ENCODE data around the gene BDP1.
"Not testable (repeated sequence)": the region's sequence is repeated elsewhere in the genome, so short reads cannot be mapped to it uniquely, and the experiment has no call there.

BDP1 gene

DNA sequence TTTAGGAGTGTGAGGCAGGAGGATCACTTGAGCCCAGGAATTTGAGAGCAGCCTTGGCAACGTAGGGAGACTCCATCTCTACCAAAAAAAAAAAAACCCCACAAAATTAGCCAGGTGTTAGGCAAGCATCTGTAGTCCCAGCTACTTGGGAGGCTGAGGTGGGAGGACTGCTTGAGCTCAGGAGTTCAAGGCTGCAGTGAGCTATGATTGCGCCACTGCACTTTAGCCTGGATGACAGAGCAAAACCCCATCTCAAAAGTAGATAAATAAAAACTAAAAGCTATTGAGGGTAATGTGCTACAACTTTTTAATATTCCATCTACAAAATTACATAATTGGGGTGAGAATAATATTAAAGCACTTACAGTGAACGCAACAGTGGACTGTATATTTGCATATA is 5.9 kb downstream of the BDP1 start:
- DNase-seq = no peak

DNA sequence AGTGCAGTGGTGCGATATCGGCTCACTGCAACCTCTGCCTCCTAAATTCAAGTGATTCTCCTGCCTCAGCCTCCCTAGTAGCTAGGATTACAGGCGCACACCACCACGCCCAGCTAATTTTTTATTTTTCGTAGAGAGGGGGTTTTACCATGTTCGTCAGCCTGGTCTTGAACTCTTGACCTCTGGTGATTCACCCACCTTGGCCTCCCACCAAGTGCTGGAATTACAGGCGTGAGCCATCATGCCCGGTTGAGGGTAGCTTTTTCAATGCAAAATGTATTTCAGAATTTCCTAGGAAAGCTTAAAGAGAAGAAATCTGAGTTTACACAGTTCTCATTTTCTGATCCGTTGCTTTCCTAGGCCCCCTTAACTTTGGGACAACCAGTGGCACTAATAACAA is 15.7 kb downstream of the BDP1 start:
- DNase-seq = peak; percentile 68

DNA sequence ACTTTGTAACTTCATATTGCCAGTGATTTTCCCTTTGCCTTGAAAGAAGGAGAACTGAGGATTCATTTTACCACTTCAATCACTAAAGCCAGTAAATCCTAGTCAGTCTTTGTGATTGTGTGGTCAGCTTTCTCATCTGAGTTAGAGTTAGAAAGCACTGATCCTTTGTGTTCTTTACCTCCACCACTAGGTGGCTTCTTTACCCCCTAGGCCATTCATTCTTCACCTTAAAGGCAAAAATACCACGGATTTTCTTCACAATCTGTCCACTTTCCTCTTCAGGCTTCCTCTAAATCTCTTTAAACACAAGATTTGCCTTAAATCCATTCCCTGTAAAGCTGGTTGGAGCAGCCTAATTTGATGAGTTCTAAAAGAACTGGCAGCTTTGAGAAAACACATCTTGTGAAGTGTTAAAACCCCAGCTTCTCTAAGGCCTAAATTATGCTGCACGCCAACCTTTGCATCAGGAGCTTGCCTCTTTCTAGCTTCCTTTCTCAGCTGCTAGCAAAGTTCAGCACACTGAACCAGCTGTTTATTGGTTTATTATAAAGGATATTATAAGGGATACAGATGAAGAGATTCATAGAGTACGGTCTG is 20.4 kb downstream of the BDP1 start:
- DNase-seq = peak; percentile 20

DNA sequence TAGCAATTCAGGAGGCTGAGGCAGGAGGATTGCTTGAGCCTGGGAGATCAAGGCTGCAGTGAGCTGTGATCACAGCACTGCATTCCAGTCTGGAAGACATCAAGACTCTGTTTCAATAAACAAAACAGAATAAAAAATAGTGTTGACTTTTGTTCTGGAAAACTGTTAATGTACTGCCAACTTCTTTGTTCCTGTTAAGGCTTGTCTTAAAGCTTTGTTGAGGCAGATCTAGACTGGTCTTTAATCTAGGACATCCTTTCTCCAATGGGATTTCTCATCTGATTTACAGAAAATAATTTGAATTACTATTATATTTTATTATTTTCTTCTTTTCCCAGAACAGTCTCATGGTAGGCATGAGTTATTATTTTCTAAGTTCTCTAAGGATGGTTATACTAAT is 26.0 kb downstream of the BDP1 start:
- DNase-seq = no peak

DNA sequence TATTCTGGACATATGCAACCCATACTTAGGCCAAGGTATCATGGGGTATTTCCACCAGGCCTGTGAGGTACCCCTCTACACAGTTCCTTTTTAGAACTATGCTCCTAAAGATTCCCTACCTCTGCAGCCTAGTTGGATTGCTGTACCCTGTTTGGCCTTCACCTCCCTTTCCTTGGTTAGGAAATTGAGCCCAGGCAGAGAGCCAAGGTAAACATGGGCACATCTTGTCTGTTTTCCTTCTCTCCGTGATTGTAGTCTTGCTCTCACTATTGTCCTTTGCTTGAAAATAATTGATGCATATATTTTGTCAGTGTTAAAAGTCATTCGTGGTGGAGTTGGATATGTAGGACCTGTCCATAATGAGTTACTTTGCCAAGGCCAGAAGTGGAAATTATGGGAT is 26.7 kb downstream of the BDP1 start:
- DNase-seq = peak; percentile 70

DNA sequence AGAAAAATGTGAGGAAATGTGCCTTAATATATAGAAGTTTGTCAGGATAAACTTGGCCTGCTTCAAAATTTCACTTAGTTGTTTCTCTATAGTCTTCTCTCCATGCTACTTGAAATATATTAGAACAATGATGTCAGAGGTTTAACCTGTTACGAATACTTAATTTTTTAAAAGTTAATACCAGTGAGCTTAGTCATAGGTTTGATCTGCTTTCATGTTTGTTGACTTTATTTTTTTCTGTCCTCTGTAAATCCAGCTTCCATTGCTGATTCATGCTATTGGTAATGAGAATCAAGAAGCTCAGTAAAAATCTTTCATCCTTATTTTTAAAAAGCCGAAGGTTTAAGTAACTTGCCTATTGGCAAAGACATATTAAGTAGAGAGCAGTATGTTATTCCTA is 27.9 kb downstream of the BDP1 start:
- peak; percentile 82 for DNase-seq

DNA sequence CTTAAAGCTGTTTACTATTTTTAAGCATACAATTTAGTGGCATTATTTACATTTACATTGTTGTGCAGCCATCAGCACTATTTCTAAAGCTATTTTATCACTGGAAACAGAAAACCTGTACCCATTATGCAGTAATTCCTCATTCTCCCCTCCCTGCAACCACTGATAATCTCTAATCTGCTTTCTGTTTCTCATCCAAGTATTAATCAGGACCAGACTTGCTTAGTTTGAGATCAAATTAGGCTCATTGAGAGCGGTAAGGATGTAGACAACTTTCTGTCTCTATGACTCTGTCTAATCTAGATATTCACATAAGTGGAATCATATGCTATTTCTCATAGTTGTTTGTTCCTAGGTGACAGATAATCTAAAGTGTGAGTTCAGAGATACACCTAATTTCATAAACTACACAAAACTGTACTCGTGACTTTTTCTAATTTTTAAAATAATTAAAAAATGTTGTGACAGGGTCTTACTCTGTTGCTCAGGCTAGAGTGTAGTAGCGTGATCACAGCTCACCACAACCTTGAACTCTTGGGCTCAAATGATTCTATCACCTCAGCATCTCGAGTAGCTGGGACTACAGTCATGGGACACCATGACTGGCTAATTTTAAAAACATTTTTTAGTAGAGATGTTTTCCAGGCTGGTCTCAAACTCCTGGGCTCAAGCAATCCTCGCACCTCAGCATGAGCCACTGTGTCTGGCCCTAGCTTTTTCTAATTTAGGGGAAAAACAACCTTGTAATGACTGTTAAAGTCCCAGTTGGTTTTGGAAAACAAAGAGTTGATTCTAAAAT is 37.6 kb downstream of the BDP1 start:
- DNase-seq = no peak

DNA sequence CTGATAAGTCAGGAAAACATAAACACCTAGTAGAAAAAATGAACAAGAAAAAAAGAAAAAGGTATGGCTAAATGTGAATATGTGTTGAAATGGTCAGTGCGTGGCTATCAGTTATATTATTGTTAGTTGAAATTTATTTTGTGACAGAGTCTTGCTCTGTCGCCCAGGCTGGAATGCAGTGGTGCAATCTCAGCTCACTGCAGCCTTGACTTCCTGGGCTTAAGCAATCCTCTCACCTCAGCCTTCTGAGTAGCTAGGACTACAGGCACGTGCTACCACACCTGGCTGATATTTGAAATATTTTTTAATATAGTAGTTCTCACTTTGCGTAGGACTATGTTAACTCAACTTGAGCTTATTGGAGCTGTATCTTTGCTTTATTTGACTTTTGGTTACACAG is 38.8 kb downstream of the BDP1 start:
- not testable (repeated sequence) for DNase-seq

DNA sequence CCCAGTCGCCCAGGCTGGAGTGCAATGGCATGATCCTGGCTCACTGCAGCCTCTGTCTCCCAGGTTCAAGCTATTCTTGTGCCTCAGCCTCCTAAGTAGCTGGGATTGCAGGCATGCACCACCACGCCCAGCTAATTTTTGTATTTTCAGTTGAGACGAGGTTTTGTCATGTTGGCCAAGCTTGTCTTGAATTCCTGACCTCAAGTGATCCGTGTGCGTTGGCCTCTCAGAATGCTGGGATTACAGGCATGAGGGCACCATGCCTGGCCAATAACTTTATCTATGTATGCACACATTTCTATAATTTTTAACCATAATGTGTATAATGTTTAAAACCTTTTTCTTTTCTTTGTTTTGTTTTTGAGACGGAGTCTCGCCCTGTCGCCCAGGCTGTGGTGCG is 43.3 kb downstream of the BDP1 start:
- DNase-seq = not testable (repeated sequence)

DNA sequence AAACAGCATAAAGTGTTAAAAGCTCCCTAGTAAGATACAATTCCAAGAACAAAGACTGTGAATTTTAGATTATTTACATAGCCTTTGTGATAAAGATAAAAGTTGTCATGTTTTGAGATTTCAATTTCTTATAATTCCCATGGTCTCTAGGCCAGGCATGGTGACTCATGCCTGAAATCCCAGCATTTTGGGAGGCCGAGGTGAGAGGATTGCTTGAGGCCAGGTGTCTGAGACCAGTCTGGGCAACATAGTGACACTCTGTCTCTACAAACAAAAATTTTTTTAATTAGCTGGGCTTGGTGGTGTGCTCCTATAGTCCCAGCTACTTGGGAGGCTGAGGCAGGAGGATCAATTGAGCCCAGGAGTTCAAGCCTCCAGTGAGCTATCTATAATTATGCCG is 48.1 kb downstream of the BDP1 start:
- DNase-seq = no peak

DNA sequence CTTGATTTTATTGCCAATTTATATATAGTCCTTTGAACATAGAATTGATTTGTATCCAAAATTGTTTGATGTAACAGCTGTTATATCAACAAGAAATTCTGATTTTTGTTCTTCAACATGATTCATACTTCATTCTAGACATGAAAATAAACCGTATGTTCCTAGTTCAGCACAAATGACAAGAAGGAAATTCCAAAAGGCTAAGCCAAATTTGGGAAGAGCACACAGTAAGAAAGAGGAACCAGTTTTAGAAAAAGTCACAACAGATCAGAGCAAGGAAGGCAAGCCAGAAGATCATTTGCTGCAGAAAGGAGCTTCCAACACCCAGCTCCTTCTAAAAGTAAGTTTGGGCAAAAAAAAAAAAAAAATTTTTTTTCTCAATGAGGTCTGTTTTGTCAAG is 66.7 kb downstream of the BDP1 start:
- no peak for DNase-seq

DNA sequence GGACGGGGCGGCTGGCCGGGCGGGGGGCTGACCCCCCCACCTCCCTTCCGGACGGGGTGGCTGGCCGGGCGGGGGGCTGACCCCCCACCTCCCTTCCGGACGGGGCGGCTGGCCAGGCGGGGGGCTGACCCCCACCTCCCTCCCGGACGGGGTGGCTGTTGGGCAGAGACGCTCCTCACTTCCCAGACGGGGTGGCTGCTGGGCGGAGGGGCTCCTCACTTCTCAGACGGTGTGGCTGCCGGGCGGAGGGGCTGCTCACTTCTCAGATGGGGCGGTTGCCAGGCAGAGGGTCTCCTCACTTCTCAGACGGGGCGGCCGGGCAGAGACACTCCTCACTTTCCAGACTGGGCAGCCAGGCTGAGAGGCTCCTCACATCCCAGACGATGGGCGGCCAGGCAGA is 70.2 kb downstream of the BDP1 start:
- DNase-seq = not testable (repeated sequence)

DNA sequence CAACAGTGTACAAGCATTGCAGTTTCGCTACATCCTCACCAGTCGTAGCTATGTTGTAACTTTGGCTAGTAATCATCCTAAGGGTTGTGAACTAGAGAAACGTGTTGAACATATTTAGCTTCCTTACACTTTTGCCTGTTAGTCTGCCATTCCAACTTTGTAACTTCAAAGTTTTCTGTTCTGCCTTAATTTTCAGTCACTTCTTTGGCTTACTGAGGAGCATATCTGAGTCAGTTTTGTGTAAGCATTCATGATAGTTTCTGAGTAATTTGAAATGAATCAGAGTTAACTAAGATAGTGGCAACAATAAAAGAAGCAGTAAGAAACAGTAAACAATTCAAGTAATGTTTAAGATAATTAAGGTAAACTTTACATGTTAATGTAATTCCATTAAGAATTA is 72.8 kb downstream of the BDP1 start:
- no peak for DNase-seq

DNA sequence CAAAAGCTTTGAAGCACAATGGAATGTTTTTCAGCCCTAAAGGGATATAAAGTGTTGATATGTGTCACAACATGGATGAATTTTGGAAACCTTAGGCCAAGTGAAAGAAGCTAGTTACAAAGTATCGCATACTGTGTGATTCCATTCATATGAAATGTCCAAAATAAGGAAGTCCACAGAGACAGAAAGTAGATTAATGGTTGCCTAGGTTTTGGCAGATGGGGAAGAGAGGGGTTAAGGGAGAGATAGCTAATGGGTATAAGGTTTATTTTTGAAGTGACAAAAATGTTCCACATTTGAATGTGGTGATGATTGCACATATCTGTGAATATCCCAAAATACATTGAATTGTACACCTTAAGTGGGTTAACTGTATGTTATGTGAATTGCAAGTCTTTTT is 74.2 kb downstream of the BDP1 start:
- DNase-seq = no peak

DNA sequence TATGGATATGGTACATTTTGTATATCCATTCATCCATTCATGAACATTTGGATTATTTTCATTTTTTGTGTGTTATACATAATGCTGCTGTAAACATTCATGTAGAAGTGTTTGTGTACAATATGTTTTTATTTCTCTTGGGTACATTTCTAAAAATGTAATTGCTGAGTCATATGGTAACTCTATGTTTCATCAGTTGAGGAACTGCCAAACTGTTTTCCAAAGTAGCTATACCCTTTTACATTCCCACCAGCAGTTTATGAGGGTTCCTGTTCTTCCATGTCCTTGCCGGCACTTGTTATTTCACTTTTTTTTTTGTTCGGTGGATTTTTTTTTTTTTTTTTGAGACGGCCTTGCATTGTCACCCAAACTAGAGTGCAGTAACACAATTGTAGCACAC is 77.7 kb downstream of the BDP1 start:
- DNase-seq = peak; percentile 22

DNA sequence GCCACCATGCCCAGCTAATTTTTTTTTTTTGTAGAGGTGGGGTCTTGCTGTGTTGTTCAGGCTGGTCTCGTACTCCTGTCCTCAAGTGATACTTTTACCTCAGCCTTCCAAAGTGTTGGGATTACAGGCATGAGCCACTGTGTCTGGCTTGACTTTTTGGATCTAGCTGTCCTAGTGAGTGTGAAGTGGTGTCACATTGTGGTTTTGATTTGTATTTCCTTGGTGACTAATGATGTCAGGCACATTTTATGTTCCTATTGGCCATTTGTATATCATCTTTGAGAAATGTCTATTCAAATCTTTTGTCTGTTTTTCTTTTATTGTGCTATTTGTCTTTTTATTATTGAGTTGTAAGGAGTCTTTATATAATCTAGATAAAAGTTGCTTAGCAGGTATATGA is 78.2 kb downstream of the BDP1 start:
- peak; percentile 40 for DNase-seq

DNA sequence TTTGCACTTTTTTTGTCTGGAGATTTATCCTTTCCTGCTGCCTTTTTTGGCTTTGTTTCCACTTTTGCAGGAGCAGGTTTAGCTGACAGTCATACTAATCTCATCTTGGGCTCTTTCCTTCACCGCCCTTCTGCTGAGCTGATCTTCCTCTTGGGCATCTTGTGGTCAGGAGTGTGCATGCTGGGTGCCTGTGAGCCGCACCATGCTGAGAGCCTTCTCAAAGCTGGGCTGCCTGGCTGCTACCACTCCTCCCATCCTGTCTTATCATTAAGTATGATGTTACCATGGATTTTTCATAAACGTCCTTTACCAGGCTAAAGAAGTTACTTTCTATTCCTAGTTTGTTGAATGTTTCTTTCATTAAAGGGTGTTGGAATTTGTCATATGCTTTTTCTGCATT is 82.2 kb downstream of the BDP1 start:
- no peak for DNase-seq

DNA sequence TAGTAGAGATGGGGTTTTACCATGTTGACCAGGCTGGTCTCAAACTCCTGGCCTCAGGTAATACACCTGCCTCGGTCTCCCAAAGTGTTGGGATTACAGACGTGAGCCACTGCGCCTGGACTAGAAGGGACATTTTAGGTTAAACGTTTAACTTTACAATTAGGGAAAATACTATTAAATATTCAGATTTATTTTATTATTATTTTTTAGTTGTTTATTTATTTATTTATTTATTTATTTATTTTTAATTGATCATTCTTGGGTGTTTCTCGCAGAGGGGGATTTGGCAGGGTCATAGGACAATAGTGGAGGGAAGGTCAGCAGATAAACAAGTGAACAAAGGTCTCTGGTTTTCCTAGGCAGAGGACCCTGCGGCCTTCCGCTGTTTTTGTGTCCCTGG is 95.4 kb downstream of the BDP1 start:
- DNase-seq = not testable (repeated sequence)

DNA sequence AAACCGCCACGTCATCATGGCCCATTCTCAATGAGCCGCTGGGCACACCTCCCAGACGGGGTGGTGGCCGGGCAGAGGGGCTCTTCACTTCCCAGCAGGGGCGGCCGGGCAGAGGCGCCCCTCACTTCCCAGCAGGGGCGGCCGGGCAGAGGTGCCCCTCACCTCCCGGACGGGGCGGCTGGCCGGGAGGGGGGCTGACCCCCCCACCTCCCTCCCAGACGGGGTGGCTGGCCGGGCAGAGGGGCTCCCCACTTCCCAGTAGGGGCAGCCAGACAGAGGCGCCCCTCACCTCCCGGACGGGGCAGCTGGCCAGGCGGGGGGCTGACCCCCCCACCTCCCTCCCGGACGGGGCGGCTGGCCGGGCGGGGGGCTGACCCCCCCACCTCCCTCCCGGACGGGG is 96.1 kb downstream of the BDP1 start:
- not testable (repeated sequence) for DNase-seq

DNA sequence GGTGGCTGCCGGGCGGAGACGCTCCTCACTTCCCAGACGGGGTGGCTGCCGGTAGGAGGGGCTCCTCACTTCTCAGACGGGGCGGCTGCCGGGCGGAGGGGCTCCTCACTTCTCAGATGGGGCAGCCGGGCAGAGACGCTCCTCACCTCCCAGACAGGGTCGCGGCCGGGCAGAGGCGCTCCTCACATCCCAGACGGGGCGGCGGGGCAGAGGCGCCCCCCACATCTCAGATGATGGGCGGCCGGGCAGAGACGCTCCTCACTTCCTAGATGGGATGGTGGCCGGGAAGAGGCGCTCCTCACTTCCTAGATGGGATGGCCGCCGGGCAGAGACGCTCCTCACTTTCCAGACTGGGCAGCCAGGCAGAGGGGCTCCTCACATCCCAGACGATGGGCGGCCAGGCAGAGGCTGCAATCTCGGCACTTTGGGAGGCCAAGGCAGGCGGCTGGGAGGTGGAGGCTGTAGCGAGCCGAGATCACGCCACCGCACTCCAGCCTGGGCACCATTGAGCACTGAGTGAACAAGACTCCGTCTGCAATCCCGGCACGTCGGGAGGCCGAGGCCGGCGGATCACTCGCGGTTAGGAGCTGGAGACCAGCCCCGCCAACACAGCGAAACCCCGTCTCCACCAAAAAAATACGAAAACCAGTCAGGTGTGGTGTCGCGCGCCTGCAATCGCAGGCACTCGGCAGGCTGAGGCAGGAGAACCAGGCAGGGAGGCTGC is 96.7 kb downstream of the BDP1 start:
- not testable (repeated sequence) for DNase-seq

DNA sequence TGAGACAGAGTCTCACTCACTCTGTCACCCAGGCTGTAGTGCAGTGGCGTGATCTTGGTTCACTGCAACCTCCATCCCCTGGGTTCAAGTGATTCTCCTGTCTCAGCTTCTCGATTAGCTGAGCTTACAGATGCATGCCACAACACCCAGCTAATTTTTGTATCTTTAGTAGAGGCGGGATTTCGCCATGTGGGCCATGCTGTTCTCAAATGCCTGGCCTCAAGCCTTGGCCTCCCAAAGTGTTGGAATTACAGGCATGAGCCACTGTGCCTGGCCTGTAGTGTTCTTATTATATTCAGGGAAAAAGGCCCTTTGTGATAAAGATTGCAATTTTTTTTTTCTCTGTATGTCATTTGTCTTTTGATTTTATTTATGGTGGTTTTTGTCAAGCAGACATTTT is 107.7 kb downstream of the BDP1 start:
- no peak for DNase-seq

DNA sequence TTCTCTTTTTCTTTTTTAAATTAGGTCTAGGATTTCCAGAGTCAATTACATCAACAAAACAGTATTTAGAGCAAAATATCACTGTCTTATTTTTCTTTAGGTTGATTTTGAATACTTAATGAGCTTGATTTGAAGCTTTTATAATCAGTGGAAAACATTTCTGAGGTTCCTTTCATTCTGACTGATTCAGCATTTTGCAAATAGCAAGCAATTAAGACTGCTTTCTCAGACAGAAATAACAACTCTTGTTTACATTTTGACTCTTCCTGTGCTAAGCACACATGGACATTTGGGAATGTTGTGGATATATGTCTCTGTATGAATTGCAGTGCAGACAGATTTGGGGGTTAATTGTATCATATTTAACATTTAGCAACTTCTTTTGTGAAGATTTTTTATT is 109.4 kb downstream of the BDP1 start:
- DNase-seq = no peak

DNA sequence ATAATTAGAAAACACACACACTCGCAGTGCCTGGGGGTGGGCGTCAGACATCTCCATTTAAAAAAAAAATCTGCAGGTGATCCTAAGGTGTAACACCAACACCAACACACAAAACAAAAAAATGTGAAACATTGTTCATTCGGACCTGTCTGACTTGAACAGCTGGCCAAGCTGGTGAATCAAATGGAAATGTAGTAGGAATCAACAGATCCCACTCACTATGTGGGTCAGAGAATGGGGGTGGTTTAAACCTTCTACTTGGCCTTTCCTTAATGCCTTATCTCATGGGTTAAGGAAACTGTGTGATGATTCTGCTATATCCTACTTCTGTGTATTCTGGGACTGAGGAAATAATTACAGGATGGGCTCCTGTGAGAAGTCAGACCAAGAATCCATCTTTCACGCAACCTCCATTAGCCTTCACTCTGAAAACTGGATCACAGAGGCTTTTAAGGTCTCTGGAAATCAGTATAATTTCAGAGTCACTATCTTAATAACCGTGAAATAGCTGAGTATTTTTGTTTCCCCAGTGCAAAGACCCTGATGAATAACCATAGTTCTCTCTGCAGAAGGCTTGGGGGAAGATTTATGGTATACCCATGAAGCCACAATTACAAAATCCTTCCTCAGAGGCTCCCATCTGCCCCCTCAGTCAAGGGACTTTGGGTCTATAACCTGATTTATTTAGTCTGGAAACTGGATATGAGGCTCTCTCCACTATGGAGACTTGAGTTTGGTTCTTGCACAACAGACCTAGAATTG is 114.5 kb downstream of the BDP1 start:
- no peak for DNase-seq

Measured in EL (cell line).